Fibroblast of the aortic adventitia (primary cell): ENCODE results near the gene FAM98C. TPM values are rescaled to one million over a fixed set of nuclear protein-coding genes. Genes with fewer than 3 reads are reported as not detected.
A peak's percentile ranks its signal among the peaks of the same experiment; 100 is the strongest.

Source experiments
- DNase-seq: peaks from one replicate; pipeline ENCODE4 v3.0.0-alpha.2; 2010; ENCODE audit warnings: low read depth
- H3K4me3 ChIP-seq: 2 replicates; pipeline ENCODE4 v1.5.1; 2011; ENCODE audit warnings: low read depth, mild to moderate bottlenecking, control low read depth, low read length, moderate library complexity
- total RNA-seq: library from RNA; depleted of rRNA; stranded (reverse); fragments of >200 nt; gene quantifications from 2 replicates; pipeline ENCODE4 v1.2.3, GENCODE V29; 2012; ENCODE audit warnings: low replicate concordance
- TF ChIP-seq, protein P1 (sequence below): IDR thresholded peaks from 2 replicates; pipeline ENCODE4 v1.5.1; 2011; ENCODE audit warnings: mild to moderate bottlenecking, low read length, control low read depth, inconsistent platforms; ENCODE audit not compliant: insufficient read depth

The FAM98C gene
- total RNA-seq, 1 donor, result 11.9 TPM

DNA sequence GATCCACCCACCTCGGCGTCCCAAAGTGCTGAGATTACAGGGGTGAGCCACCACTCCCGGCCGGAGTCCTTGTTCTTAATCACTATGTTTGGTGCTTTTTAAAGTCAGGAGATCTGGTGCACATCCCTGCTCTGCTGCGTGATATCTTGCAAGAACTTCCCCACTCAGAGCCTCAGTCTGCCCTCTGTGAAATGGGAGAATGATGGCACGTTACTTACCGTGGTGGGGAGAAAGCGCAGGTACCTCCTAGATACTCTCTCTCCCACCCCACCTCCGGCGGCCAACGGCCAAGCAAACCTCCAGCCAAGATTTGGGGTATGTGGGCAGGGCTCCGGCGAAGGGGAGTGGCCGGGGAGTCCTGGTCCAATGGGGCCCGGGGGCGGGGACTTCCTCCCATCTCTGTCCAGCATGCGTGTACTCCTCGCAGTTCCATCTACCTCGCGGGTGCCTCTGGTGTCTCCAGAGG, 30.4 kb downstream of the FAM98C start, which contains the start of gene RYR1:
TSS of gene RYR1 (plus strand) at position 424 of the 466 bp plus-strand sequence. CDS start 139 bp downstream, outside the sequence.
- TF ChIP-seq, protein P1, sequence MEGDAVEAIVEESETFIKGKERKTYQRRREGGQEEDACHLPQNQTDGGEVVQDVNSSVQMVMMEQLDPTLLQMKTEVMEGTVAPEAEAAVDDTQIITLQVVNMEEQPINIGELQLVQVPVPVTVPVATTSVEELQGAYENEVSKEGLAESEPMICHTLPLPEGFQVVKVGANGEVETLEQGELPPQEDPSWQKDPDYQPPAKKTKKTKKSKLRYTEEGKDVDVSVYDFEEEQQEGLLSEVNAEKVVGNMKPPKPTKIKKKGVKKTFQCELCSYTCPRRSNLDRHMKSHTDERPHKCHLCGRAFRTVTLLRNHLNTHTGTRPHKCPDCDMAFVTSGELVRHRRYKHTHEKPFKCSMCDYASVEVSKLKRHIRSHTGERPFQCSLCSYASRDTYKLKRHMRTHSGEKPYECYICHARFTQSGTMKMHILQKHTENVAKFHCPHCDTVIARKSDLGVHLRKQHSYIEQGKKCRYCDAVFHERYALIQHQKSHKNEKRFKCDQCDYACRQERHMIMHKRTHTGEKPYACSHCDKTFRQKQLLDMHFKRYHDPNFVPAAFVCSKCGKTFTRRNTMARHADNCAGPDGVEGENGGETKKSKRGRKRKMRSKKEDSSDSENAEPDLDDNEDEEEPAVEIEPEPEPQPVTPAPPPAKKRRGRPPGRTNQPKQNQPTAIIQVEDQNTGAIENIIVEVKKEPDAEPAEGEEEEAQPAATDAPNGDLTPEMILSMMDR, result no peak
- H3K4me3 ChIP-seq, result no peak within 1 kb of the TSS
- no peak for DNase-seq

DNA sequence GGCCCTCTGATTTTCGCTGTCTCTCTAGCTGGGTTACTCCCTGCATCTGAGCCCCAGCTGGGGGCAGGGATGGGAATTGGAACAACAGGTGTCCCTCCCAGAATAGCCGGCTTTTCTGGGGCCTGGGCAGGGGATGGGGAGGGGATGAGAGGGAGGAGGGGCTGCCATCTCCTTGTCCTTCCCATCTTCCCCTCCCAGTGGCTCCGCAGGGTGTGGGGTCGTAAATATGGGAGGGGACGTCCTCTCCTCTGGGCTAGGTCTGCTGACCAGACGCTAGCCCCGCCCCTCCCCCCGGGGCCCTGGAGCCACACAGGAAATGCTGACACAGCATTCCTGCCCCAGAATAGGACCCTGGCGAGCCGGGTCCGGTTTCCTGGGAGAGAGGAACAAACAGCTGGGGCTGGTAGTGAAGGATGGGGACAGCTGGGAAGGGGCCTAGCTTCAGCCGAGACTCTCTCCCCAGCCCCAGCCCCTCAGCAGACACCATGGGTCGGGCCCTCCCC, 31.7 kb downstream of the FAM98C start:
- no peak overlapping the region for H3K4me3 ChIP-seq
- DNase-seq, result no peak
- TF ChIP-seq, protein P1, result no peak

DNA sequence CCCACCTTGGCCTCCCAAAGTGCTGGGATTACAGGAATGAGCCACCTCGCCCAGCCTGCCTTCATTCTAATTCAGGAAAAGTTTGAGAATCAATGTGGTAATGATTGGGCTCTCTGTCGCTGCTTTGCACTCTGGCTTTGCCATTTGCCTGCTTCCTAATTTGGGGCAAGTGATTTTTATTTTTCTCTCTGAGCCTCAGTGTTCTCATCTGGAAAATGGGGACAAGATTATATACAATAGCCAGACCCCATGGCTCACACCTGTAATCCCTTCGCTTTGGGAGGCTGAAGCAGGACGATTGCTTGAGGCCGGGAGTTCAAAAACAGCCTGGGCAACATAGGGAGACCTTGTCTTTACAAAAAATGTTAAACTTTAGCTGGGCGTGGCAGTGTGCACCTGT, 34.4 kb downstream of the FAM98C start:
- H3K4me3 ChIP-seq, result no peak overlapping the region
- DNase-seq, result no peak
- TF ChIP-seq, protein P1, result no peak

DNA sequence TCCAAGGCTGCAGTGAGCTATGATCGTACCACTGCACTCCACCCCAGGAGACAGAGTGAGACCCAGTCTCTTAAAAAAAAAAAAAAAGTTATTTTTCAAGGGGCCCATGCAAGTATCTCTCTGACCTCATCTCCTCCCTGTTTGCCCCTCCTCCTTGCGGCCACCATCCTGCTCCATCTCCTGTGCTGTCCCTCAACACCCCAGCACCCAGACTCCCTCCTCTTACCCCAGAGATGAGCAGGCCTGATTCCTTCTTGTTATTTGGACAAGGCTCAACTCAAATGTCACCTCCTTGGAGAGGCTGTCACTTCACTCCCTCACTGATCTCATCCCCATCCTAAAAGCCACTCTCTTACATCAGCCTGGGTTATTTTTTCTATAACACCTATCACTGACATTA, 35.0 kb downstream of the FAM98C start:
- DNase-seq, result no peak
- TF ChIP-seq, protein P1, result no peak

DNA sequence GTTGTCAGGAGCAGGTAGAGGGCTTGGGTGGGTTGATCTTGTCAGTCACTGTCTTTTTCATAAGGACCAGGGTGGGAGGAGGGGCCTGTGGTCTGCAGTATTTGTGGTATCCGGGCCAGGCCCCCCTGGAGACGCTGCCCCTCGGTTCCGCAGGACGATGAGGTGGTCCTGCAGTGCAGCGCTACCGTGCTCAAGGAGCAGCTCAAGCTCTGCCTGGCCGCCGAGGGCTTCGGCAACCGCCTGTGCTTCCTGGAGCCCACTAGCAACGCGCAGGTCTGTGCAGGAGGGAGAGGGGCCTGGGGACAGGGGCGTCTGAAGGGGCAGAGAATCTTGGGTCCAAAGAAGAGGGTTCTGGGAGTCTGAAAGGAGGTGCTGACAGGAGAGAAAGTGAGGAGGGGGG, 37.7 kb downstream of the FAM98C start:
- TF ChIP-seq, protein P1, result no peak
- no peak for DNase-seq
- H3K4me3 ChIP-seq, result no peak overlapping the region

More for the DNA sequence above, 35.0 kb downstream of the FAM98C start:
- no peak overlapping the region for H3K4me3 ChIP-seq

DNA sequence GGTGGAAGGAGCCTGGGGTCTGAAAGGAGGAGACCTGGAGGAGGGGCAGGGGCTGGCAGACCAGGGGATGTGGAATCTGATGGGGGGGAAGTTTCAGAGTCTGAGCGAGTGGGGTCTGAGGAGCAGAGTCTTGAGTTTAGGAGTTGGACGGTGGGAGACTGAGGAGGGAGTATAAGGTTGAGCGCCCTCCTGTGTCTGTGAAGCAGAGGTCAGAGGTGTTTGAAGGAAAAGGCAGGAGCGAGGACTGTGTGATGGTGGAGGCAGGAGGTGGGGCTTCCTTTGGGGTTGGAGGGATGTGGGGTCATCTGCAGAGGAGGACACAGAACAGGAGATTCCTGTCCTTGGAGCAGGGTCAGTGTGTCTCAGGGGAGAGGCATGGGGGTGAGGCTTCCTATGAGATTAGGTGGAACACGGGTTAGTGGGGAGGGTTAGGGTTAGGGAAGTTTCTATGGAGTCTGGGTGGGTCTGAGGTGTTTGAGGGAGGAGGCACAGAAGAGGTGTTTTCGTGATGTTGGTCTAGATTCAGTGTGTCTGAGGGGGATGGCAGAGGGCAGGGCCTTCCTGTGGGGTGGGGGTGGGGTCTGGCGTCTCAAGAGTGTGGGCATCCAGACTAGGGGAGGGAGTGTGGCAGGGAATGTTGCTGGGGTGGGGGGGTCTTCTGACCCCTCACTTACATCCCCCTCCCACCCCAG, 38.9 kb downstream of the FAM98C start:
- TF ChIP-seq, protein P1, result no peak
- no peak overlapping the region for H3K4me3 ChIP-seq
- peak; percentile 6 for DNase-seq

DNA sequence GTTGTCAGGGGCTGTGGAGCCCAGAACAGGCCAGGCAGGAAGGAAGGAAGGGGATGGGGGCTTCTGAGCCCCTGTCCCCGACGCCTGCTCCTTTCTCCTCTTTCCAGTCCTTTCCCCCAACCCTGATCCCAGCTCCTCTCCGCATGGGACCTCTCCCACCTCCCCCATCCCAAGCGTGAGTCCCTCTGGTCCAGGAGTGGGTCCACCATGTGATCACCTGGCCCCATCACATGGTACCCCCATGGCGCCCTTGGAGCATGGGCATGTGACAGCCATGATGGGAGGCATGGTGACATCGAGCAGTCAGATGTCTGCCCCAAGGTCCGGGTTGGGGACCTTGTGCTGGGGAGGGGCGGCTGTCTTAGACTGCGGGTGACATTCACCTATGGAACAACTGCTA, 39.8 kb downstream of the FAM98C start:
- TF ChIP-seq, protein P1, result no peak
- DNase-seq, result no peak
- no peak overlapping the region for H3K4me3 ChIP-seq
